ENCODE results near the gene GFRA4.

The GFRA4 gene, protein sequence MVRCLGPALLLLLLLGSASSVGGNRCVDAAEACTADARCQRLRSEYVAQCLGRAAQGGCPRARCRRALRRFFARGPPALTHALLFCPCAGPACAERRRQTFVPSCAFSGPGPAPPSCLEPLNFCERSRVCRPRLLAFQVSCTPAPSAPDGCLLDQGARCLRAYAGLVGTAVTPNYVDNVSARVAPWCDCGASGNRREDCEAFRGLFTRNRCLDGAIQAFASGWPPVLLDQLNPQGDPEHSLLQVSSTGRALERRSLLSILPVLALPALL

DNA sequence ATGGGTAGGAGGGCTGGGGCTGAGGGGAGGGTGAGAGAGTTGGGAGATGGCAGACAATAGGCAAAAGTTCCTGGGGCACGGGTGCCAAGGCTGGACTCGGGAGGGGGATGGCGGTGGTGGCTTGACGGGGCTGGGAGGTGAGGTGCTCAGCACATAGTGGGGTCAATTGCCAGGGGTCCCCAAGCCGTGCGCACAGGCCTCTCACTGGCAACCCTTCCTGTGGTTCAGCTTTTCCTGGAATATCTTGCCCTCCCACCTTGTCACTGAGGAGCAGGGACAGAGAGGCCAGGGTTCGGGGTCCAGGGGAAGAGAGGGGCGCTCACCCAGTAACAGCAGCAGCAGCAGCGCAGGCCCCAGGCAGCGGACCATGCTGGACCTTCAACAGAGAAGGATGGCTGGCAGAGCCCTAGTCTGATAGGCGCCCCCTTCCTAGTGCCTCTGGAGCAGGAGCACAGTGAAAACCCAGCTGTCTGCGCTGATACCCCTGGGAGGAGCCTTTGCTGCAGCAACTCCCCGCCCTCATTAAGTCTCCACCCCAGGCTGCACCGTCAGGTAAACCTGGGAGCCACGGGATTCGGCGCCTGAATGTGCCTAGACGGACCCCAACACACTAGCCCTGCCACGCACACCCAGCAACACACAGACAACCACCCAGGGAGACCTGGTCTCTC is at the start of gene GFRA4:
Gene GFRA4, minus strand, starts transcription at position 369 of the 671 bp plus-strand sequence. Its CDS starts 0 bp downstream, at position 369.
- no peak for DNase-seq (ENCODE audit: low read depth in 2 of 2)

DNA sequence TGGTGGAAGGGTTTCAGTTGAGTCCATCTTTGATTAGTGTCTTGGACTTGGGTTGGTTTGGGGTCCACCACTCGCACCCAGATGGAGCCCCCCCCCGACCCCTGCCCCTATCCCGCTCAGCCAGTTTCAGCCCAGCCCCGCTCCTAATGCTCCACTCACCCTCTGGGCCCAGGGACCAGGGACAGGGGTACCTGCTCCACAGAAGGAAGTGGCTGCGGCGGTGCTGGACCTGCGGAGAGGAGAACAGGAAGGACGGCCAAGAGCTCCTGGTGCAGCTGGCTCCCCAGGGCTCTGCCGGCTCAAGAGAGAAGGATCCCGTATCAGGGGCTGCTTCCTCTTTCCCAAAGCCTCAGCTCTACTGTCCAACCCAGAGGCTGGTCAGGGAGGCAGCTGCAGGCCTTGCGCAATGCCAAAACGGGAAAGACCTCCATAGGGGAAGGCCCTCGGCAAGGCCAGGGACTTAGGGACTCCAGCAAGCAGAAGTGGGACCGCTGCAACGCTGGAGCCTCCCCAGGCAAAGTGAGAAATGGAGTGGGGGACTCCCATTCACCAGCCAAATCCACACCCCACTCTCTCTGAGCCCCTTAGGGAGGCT is 49.2 kb upstream of the GFRA4 start, which contains the start of gene SIGLEC1:
Gene SIGLEC1, minus strand, starts transcription at position 322 of the 595 bp plus-strand sequence. CDS start 5,472 bp downstream, outside the sequence.
- no peak for DNase-seq (ENCODE audit: low read depth in 2 of 2)

DNA sequence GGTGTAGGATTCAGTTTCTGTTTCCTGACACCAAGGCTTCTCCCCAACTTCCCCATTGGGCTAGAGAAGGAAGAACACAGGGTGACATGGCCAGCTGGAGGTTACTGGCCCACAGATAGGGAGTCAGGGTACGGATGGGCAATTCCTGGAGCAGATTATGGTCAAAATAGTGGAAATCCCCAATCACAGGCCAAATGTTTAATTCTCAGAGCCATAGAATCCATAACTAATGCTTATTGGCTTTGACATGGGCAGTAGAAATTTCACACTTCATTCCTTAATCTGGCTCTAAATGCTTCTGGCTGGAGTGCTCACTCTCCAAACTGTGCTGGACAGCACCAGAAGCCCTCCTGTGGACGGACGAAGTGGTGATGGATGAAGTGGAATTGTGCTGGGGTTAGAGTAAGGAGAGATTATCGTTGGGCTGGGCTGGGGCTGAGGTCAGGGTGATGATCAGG is 48.3 kb upstream of the GFRA4 start:
- no peak for DNase-seq (ENCODE audit: low read depth in 2 of 2)

DNA sequence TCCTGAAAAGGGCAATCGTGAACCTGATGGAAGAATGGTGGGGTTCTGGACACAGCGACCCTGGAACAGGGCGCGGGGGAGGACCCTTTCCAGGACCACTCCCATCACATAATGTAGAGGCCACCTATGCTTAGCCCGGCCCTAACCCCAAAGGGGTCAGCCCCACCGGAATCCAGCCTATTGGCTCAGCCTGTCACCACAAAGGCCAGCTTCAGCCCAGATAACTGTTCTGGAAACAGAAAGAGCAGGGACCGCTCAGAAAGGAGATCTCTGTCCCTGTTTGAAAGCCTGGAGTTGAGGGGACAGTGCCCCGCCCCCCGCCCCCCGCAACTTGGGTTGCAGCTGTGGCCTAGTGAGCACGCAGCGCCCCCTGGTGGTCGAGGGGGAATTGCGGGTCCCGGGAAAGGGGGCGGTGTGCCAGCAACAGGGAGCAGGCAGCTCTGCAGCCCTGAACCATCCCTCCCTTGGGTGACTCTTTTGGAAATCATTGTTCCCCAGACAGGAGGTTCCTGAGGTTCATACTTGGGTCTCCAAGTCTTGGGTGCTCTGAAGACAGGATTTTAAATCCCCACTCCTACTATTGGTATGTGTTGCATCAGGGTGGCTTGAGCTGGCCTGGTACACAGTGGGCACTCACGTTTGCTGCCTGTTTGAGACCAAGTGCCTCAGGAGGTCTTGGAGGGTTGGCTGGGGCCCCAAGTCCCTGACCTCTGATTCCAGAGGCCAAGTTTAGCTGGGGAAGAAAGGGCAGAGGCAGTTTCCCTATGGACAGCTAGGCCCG is 47.7 kb upstream of the GFRA4 start:
- peak; percentile 42 to 61 for DNase-seq (ENCODE audit: low read depth in 2 of 2)

DNA sequence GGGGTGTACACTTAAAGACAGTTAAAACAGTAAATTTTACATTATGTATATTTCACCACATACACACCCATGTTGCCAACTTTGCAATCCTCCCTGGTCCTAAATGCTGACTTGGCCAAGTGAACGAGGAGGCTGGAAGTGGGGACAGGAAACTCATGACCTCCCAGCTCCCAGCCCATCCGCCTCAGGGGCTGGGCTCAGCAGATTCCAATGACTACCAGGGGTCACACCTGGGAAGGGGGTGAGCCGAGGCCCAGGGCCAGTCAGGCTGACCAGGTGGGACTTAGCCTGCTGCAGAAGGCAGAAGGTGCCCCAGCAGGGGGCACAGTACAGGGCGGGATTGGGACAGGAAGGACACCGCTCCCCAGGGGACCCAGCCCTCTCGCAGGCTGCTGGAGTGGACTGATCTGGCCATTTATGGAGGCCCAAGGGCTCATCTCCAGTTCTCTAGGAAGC is 46.8 kb upstream of the GFRA4 start:
- DNase-seq (ENCODE audit: low read depth in 2 of 2), result no peak

DNA sequence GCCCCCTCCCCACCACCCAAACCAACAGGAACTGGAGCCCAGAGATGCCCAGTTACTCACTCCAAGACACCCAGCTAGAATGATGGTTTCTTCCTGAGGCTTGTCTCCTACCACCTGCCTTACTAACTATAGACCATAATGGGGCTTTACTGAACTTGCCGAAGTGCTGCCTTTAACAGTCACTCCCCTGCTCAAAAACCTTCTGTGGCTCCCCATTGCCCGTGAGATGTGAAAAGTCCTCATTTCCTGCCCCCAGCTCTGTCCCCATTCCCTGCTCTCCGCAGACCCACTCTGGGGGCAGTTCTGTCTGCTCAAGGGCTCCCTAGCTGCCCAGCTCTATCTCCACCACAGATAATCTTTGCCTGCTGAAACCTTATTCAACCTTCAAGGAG is 44.3 kb upstream of the GFRA4 start:
- DNase-seq (ENCODE audit: low read depth in 2 of 2), result no peak

DNA sequence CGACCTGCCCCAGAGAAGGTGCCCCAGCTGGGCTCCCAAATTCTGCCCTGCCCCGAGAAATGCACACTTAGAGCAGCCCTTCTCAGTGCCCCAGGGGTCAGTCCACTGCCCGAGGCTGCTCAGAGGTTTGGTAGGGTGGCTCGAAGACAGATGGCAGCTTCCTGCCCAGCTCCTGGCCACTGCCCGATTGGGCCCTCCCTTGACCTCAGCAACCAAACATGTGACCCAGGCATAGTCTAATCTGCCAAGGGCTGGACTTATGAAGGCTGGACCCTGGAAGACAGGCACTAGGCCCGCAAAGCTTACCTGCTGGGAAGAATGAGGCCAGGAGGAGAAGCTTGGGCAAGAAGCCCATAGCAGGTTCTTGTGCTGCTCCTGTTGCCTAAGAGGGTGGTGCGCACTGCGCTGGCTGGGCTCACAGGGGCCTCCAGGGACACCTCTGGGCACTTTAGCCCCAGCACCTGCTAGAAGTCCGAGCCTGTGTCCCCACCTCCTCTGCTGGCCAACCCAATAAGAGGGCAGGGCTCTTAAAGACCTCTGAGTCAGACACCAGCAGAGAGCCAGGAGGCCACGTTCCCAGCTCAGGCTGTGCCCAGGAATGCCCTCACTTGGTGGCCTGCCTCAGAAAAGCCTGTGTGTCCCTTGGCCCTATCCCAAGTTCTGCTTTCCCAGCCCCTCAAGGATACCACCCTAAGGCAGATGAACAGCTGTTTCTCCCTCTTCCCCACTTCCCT is 43.7 kb upstream of the GFRA4 start:
- DNase-seq (ENCODE audit: low read depth in 2 of 2), result no peak

DNA sequence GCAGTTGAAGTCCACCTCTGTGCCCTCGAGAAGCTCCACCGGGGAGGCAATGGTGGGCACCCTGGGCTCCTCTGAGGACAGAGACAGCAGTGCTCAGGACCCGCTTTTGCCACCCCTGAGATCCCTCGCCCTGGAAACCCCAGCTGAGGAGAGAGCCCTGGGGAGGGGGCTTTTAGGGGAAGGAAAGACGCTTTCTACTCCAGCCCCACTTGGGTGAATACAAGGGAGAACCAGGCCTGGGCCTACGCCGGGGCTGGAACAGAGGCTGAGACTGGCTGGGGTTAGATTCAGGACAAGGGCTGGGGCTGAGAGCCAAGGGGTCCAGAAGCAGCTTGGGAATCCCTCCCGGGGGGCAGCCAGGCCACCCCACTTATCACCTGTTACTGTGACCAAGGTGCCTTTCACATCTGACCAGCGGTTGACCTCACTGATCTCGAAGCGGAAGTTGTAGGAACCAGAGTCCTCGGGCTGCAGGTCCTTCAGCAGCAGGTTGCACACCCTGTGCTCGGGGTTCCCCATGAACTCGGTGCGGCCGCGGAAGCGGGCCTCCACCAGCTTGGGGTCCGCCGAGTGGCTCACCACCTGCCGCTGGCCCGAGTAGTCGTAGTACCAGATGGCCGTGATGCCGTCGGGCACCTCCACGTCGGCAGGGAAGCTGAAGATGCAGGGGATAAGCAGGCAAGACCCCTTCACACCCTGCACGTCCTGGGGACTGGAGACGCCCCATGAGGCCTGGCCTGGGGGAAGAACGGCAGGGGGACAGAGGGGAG is 43.0 kb upstream of the GFRA4 start:
- no peak for DNase-seq (ENCODE audit: low read depth in 2 of 2)

DNA sequence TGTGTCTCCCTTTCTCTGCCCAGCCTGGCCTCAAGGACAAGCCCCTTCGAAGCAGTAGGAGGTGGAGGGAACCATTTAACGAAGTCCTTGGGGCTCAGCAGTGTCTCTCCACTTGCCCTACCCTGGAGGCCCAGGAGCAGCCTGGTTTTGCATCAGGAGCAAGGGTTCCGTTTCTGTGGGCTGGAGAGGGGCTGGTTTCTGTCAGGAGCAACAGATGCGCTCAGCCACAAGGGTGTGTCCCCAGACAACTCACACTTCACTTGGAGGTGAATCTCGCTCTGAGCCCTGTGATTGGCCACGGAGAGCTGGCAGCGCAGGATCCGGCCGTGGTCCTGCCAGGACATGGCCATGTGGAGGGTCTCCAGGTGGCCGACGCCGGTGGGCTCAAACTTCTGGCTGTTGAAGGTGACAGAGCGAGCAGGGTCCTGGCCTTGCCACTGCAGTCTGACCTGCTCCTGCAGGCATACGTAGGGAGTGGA is 42.3 kb upstream of the GFRA4 start:
- DNase-seq (ENCODE audit: low read depth in 2 of 2), result no peak

DNA sequence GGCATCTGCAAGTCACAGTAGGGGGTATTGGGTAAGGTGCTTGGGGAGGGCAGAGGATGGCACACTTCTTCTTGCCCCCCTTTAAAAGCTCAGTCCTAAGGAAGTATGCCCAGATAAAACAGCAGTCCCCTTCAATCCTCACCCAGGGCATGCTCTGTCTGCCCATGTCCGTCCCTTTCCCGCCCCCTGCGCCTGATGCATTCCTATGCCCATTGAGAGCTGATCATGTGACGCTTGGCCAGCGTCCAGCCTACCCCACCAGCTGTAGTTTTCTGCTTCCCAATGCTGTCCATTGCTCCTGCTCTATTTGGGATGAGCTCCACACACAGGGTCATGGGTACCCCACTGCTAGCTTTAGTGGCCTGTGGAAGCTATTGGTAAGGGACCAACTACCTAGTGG is 40.9 kb upstream of the GFRA4 start:
- DNase-seq (ENCODE audit: low read depth in 2 of 2), result no peak

DNA sequence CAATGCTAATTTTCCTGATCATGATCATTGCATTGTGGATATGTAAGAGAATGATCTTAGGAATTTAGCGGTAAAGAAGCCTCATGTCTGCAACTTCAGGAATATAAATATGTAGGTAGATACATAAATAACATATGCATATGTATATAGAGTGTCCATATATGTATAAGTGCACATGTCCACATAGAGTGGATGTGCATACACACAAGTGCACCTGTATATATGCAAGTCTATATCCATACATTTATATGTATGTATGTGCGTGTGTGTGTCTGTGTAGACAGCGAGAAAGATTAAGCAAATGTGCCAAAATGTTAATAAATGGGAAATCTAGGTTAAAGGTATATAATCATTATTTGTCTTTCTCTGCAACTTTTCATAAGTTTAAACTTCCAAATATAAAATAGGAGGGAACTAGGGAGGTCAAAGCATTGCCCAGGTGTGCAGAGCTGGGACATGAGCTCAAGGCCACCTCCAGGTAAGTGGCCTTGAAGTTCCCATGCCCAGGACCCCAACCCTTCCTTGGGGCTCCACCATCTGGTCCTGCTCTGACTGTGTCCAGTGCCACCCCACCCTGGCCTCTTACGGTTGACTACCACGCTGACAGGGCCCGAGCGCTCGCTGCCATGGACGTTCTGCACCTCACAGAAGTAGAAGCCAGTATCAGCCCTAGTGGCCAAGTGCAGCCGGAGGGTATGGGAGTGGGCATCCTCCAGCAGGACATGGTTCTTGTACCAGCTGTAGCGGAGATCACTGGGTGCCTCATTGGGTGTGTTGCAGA is 39.6 kb upstream of the GFRA4 start:
- no peak for DNase-seq (ENCODE audit: low read depth in 2 of 2)

DNA sequence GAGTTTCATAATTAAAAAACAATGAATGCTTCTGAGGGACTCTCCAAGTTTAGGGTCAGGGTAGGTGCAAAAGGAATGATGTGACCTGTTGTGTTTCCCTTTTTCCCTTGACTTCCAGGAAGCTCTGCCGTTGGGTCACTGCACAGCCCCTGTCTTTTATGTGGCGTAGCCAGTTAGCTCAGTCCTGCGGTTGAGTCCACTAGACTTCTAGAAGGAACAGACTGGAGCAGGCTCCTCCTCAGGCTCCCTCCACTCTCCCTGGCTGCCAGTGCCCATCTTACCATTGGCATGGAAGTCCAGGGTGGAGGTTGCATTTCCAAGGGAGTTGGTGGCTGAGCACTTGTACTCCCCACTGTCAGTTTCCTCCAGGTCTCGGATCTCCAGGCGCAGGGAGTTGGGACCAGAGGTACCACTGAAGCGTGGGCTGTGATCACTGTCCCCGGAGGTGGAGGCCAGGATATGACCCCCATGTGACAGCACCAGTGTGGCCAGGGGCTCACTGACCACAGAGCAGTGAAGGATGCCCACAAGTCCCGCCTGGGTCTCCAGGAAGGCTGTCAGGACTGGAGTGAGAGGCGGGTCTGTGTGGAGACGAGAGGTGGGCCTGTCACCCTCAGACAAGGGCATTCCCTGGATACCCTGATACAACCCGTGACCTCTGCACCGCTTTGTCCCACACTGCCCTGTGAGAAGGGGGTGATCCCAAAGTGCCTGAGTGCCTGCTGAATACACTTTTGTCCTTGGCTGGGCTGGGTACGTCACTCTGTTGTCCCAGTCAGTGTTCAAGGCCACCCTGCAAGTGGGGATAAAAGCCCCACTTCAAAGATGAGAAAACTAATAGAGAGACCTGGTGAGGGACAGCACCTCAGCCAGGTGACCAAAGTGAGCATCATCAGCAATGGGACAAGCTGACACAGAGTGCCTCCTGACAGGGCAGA is 38.1 kb upstream of the GFRA4 start:
- DNase-seq (ENCODE audit: low read depth in 2 of 2), result no peak

DNA sequence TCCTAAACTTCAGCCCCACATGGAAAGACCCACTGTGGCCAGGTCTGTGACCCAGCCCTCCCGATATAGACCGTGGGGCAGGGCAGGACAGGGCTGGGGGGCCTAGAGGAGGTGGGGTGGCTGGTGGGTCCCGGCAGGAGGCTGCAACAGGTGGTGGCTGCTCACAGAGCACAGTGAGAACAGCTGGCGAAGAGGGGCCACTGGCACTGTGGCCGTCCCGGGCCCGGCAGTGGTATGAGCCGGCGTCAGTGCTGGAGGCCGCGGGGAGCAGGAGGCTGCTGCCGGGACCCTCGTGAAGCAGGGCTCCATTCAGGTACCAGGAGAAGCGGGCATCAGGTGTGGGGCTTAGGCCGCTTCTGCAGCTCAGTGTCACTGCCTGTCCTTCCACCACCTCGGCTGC is 35.8 kb upstream of the GFRA4 start:
- no peak for DNase-seq (ENCODE audit: low read depth in 2 of 2)

DNA sequence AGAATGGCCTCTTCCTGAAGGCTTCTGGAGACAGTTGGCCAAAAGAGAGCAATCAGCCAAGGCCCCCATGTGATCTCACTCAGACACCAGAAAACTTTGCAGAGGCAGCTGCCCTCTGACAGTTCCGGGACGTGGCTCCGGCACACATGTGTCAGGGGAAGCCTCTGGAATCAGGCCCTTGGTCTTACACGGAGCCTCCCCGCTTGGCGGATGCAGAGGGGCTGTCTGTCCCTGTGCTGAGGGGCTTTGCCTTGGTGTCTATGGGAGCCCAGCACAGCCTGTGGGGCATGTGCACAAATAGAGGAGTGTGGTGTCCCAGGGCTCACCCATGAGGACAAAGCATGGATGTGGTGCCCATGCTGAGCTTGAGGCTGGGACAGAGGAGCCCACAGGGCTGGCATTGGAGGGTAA is 35.4 kb upstream of the GFRA4 start:
- DNase-seq (ENCODE audit: low read depth in 2 of 2), result no peak

DNA sequence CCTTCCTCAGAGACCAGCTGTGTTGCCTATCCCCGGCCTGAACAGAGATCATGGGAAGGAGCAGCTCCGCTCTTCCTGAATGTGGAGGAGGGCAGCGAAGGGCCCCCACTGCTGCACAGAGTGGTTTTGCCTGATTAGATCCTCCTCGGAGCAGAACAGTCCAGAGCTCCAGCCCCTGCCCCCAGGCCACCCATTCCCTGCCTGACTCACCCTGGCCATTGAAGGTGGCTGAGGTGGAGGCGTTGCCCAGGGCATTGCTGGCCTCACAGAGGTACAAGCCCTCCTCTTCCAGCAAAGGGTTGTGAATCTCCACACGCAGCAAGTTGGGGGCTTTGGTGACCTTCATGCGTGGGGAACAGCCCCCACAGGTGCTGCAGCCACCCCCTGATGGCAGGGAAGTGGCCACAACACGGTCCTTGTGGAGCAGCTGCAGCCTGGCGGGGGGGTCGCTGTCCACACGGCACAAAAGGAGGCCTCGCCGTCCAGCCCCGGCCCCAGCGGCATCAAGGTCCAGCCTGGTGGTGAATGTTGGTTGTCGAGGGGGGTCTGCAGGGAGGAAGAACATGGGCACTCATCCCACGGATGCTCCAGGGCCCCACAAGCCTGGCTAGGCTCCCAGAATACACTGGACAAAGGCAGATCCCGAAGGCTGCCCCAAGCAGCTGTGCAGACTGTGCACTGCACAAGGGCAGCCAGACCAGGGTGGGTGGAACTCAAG is 34.5 kb upstream of the GFRA4 start:
- no peak for DNase-seq (ENCODE audit: low read depth in 2 of 2)

DNA sequence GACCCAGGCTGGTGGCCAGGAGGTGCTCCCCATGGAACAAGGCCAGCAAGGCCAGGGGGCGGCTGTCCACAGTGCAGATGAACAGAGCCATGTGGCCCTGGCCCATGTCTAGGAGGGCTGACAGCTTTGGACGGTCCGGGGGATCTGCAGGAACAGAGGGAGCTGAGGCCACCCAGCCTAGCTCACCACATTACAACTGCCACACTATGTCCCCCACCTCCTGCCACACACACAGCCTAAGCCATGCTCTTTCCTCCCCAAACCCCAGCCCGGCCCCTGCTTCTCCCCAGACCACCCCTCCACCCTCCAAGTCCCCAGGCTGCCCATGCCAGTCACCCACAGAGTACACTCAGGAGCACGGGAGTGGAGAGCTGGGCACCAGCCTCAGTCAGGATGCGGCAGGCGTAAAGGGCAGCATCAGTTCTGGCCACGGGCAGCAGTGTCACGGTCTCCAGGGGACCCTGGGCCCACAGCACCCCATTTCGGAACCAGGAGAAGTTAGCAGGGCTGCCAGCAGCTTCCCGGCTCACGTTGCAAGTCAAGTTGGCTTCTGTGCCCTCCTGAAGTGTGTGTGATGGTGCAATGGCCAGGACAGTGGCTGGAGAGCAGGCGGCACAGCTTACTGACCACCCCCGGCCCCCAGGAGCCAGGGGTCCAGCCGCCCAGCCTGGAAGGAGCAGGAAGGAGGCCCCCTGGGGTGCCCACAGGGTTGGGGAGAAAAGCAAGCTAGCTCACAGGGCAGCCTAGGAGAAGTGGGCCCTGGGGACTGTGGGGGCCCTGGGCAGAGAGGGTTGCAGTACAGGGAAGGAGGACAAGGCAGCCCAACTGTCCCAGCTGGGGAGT is 33.8 kb upstream of the GFRA4 start:
- DNase-seq (ENCODE audit: low read depth in 2 of 2), result no peak

DNA sequence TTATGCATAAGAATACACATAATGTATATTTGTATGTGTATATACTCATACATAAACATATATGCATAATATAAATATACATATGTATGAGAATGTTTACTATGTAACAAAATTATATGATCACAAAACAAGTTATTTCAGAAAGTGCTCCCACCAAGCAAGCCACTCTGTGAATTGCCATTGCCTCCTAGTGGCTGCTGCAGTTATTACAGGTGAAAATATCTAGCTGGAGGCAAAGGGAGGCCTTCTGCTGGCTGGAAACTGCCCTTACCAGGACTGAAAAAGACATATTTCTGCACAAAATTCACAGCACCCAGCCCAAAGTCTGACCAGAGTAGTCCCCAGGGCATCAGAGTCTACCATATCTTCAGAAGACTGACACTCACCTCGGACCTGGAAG is 33.0 kb upstream of the GFRA4 start:
- no peak for DNase-seq (ENCODE audit: low read depth in 2 of 2)
